HCT116 (cell line): Measurements from ENCODE around the gene SDF4.

Experiments used
- POLR2A ChIP-seq: IDR thresholded peaks from 2 replicates; pipeline ENCODE4 v1.7.0; 2011; ENCODE audit warnings: borderline replicate concordance; ENCODE audit not compliant: insufficient read depth, insufficient read length; ENCODE audit errors: extremely low read depth
- POLR2AphosphoS5 ChIP-seq: IDR thresholded peaks from 2 replicates; pipeline ENCODE4 v1.6.1; 2011; ENCODE audit warnings: mild to moderate bottlenecking, low read depth, low read length, moderate library complexity
- ZNF274 ChIP-seq: fragments of 200-500 bp; sonication (Bioruptor generic); IDR thresholded peaks from 2 replicates; pipeline ENCODE4 v1.6.1; 2014; ENCODE audit warnings: mild to moderate bottlenecking, low read depth, low read length, inconsistent platforms
- TF ChIP-seq, protein P1 (sequence below): IDR thresholded peaks from 2 replicates; pipeline ENCODE4 v1.6.1; 2011; ENCODE audit warnings: mild to moderate bottlenecking, low read length, moderate library complexity; ENCODE audit not compliant: insufficient replicate concordance; ENCODE audit errors: extremely low read depth

DNA sequence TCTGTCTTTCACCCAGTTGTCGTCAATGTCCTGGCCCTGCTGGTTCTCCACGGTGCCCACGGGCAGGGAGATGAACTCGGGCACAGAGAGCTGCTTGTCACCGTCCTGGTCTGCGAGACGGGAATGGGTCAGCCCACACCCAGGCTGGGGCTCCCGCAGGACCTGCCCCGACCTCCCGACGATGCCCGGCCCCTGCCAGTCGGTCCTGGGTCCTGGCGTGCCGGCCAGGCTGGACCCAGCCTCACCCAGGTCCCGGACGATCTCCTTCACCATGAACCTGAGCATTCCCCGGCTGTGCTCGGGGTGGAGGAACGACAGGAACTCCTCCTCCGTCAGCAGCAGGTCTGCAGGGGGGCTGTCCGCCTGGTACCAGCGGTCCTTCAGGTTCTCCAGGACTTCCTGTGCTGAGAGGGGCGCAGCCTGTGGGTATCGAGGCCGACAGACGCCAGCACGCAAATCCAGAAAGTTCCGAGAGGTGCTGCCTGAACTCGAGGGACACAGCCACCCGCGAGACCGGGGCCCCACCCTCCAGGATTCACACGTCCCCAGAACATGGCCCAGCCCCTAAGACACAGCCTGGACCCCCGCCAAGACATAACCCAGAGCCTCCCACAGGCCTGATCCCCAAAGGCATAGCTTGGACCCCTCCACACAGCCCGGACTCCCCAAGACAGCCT, 13.1 kb downstream of the SDF4 start:
- TF ChIP-seq POLR2A: no peak
- TF ChIP-seq ZNF274: no peak
- TF ChIP-seq, protein P1, sequence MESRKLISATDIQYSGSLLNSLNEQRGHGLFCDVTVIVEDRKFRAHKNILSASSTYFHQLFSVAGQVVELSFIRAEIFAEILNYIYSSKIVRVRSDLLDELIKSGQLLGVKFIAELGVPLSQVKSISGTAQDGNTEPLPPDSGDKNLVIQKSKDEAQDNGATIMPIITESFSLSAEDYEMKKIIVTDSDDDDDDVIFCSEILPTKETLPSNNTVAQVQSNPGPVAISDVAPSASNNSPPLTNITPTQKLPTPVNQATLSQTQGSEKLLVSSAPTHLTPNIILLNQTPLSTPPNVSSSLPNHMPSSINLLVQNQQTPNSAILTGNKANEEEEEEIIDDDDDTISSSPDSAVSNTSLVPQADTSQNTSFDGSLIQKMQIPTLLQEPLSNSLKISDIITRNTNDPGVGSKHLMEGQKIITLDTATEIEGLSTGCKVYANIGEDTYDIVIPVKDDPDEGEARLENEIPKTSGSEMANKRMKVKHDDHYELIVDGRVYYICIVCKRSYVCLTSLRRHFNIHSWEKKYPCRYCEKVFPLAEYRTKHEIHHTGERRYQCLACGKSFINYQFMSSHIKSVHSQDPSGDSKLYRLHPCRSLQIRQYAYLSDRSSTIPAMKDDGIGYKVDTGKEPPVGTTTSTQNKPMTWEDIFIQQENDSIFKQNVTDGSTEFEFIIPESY: no peak
- no peak for TF ChIP-seq POLR2AphosphoS5
